Epithelial cell of proximal tubule (primary cell): ENCODE results near the gene FAM193B. TPM values are rescaled to one million over a fixed set of nuclear protein-coding genes. Genes with fewer than 3 reads are reported as not detected.

Source experiments
- DNase-seq: peaks from one replicate; pipeline ENCODE4 v3.0.0-alpha.2; 2011; ENCODE audit warnings: low read depth
- H3K4me3 ChIP-seq: 2 replicates; pipeline ENCODE4 v1.5.1; 2011; ENCODE audit warnings: low read depth, mild to moderate bottlenecking, low read length
- total RNA-seq: library from RNA; depleted of rRNA; stranded (reverse); fragments of >200 nt; gene quantifications from 2 replicates; pipeline ENCODE4 v1.2.3, GENCODE V29; 2015
- TF ChIP-seq, protein P1 (sequence below): conservative IDR thresholded peaks from 2 replicates; pipeline ENCODE4 v1.5.1; 2012; ENCODE audit warnings: low read depth, mild to moderate bottlenecking, low read length

FAM193B gene
- total RNA-seq, 1 donor from 2014 or later = 36.4 TPM

GRCh38 chr5:177531209-177531940, 23.0 kb downstream of the FAM193B start:
- no peak for DNase-seq
- TF ChIP-seq, protein P1, sequence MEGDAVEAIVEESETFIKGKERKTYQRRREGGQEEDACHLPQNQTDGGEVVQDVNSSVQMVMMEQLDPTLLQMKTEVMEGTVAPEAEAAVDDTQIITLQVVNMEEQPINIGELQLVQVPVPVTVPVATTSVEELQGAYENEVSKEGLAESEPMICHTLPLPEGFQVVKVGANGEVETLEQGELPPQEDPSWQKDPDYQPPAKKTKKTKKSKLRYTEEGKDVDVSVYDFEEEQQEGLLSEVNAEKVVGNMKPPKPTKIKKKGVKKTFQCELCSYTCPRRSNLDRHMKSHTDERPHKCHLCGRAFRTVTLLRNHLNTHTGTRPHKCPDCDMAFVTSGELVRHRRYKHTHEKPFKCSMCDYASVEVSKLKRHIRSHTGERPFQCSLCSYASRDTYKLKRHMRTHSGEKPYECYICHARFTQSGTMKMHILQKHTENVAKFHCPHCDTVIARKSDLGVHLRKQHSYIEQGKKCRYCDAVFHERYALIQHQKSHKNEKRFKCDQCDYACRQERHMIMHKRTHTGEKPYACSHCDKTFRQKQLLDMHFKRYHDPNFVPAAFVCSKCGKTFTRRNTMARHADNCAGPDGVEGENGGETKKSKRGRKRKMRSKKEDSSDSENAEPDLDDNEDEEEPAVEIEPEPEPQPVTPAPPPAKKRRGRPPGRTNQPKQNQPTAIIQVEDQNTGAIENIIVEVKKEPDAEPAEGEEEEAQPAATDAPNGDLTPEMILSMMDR = no peak
- no peak overlapping the region for H3K4me3 ChIP-seq

DNA sequence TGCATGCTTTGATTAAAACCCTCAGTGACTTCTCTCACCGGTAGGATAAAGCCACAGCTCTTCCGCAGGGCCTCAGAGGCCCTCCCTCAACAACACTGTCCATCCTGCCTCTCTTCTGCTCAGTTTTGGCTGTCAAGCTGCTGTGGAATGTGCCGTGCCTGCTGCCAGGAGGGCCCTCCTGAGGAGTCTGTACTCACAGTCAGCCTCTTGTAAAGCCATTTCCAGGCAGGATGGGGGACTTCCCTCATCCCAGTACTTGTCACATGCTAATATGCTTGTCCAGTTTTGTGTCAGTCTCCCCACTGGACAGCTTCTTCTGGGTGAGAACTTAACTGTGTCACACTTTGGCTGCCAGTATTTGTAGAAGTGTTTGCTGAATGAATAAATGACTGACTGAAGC, 23.7 kb downstream of the FAM193B start:
- TF ChIP-seq, protein P1 = no peak
- no peak for DNase-seq
- H3K4me3 ChIP-seq = no peak overlapping the region

- H3K4me3 ChIP-seq = no peak overlapping the region
- TF ChIP-seq, protein P1 = no peak
- no peak for DNase-seq
Measured at GRCh38 chr5:177529247-177530203, 24.8 kb downstream of the FAM193B start.

DNA sequence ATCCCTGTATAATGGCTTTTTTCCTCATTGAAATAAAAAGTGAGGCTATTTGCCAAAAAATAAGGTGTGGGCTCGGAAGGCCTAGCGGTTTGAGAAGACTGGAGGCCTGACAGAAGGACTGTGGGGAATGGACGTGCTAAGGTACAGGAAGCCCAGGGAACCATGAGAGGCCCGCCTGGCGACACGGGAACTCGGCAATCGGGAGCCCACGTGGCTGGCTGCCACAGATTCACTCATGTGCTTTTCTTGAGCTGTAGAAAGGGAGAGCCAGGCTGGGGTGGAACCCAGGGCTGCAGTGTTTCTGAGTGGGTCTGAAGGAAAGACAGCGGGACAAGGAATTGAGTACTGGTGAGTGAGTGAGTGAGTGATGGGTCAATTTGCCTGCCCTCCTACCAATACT, 25.7 kb downstream of the FAM193B start:
- TF ChIP-seq, protein P1 = no peak
- DNase-seq = no peak
- H3K4me3 ChIP-seq = no peak overlapping the region

GRCh38 chr5:177527595-177527994, 26.8 kb downstream of the FAM193B start:
- no peak overlapping the region for H3K4me3 ChIP-seq
- no peak for DNase-seq
- TF ChIP-seq, protein P1 = no peak

GRCh38 chr5:177526791-177527190, 27.6 kb downstream of the FAM193B start:
- TF ChIP-seq, protein P1 = no peak
- H3K4me3 ChIP-seq = no peak overlapping the region
- DNase-seq = no peak
